Measurements from ENCODE around the gene KRT85. TPM values are rescaled to one million over a fixed set of nuclear protein-coding genes. Genes with fewer than 3 reads are reported as not detected.
A peak's percentile ranks its signal among the peaks of the same experiment; 100 is the strongest.
"Not testable (repeated sequence)": the region's sequence is repeated elsewhere in the genome, so short reads cannot be mapped to it uniquely, and the experiment has no call there.

KRT85 gene
- total RNA-seq, 1 experiment from 2014 or later: not detected

GRCh38 chr12:52353766-52354165 lies 13.5 kb downstream of the KRT85 start:
- Histone ChIP-seq H3K9me3 (replicated peaks) (no peaks in the 10 kb centered on the region), H3K4me3 (no peak overlapping the region), H3K4me1 (peaks cover 37% of the 10 kb centered on the region), H3K27ac (no peak overlapping the region), H3K27me3 (no peaks in the 10 kb centered on the region), H3K36me3 (no peaks in the 10 kb centered on the region)
- no peak for DNase-seq

GRCh38 chr12:52352951-52353350 lies 14.3 kb downstream of the KRT85 start:
- DNase-seq: no peak
- H3K36me3 ChIP-seq: no peaks in the 10 kb centered on the region
- no peaks in the 10 kb centered on the region for H3K9me3 ChIP-seq (replicated peaks)
- no peak overlapping the region for H3K27ac ChIP-seq
- H3K4me1 ChIP-seq: peaks cover 38% of the 10 kb centered on the region
- no peak overlapping the region for H3K4me3 ChIP-seq
- no peaks in the 10 kb centered on the region for H3K27me3 ChIP-seq

GRCh38 chr12:52351196-52352059 lies 15.9 kb downstream of the KRT85 start:
- Histone ChIP-seq H3K27ac (no peak overlapping the region), H3K4me1 (peaks cover 51% of the 10 kb centered on the region), H3K27me3 (no peaks in the 10 kb centered on the region), H3K9me3 (replicated peaks) (no peaks in the 10 kb centered on the region), H3K4me3 (no peak overlapping the region), H3K36me3 (no peaks in the 10 kb centered on the region)
- DNase-seq: no peak

GRCh38 chr12:52350786-52351185 lies 16.5 kb downstream of the KRT85 start:
- Histone ChIP-seq H3K4me3 (no peak overlapping the region), H3K9me3 (replicated peaks) (no peaks in the 10 kb centered on the region), H3K4me1 (peaks cover 55% of the 10 kb centered on the region), H3K27ac (no peak overlapping the region), H3K36me3 (no peaks in the 10 kb centered on the region), H3K27me3 (no peaks in the 10 kb centered on the region)
- no peak for DNase-seq

DNA sequence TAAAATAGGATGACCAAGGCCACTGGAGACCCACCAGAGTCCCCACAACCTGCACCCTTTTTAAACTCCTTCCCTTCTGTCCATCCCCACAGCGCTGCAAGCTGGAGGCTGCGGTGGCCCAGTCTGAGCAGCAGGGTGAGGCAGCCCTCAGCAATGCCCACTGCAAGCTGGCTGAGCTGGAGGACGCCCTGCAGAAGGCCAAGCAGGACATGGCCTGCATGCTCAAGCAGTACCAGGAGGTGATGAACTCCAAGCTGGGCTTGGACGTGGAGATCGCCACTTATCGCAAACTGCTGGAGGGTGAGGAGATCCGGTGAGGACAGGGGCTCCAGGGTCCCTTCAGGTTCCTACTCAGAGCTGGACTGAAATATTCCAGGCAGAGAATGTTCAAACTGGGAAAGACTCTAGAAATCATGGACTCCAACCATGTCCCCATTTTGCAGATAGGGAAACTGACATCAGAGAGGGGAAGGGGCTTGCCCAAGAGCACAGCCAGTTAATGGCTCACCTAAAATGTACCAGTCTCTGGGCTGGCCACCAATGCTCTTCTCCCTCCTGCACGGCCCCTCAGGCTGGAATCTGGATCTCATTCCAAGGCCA lies 17.2 kb downstream of the KRT85 start:
- H3K27ac ChIP-seq: no peak overlapping the region
- no peak for DNase-seq
- no peaks in the 10 kb centered on the region for H3K9me3 ChIP-seq (replicated peaks)
- H3K4me1 ChIP-seq: peaks cover 51% of the 10 kb centered on the region
- H3K4me3 ChIP-seq: no peak overlapping the region
- H3K27me3 ChIP-seq: no peaks in the 10 kb centered on the region
- no peaks in the 10 kb centered on the region for H3K36me3 ChIP-seq

DNA sequence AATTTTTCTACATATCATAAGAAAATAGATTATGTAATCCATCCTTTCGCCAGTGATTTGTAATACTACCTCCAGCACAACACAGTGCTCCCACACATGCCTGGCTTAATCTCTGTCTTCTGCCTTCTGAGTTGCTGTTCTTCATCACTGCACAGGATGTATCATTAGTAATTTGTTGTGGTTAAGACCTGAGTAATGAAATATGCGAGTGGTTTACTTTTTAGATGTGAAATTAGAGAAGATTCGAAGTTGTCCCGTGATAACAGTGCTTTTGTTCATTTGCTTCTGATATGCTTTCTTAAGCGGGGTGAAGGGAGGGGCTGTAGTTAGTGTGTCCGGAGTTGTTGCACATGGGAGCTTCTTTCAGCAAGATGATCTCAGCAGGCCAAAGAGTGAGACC lies 18.1 kb downstream of the KRT85 start:
- peak overlapping the region; percentile 85; the same call in 1 of the 2 replicates for H3K27ac ChIP-seq
- no peak overlapping the region for H3K4me3 ChIP-seq
- DNase-seq: peak in 1 of 2 experiments; percentile 56
- H3K9me3 ChIP-seq (replicated peaks): no peaks in the 10 kb centered on the region
- no peaks in the 10 kb centered on the region for H3K27me3 ChIP-seq
- H3K4me1 ChIP-seq: peaks cover 43% of the 10 kb centered on the region
- no peaks in the 10 kb centered on the region for H3K36me3 ChIP-seq

GRCh38 chr12:52347551-52348510 lies 19.4 kb downstream of the KRT85 start:
- DNase-seq: peak; percentile 95 to 98
- no peaks in the 10 kb centered on the region for H3K36me3 ChIP-seq
- peak overlapping the region; percentile 85 for H3K27ac ChIP-seq
- no peaks in the 10 kb centered on the region for H3K9me3 ChIP-seq (replicated peaks)
- H3K4me3 ChIP-seq: peak overlapping the region; percentile 19
- no peaks in the 10 kb centered on the region for H3K27me3 ChIP-seq
- H3K4me1 ChIP-seq: peaks cover 38% of the 10 kb centered on the region

DNA sequence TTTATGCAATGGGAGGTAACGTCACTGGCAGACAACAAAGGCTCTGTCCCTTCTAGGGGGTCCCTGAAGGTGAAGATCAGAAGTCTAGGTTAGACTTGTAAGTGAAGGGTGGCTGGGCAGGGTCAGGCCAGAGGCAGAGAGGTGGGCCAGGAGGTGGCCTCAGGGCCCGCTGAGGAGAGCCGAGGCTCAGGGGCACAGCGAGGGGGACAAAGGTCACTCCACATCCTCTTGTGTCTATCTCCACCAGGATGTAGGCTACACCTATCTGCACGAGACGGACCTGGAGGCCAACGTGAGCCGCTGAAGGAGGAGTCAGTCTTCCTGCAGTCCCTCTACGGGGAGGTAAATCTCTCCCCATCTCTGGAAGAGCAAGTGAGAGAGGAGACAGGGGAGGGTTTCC lies 20.3 kb downstream of the KRT85 start:
- H3K27ac ChIP-seq: peak overlapping the region; percentile 85
- H3K9me3 ChIP-seq (replicated peaks): no peaks in the 10 kb centered on the region
- no peak for DNase-seq
- H3K27me3 ChIP-seq: no peaks in the 10 kb centered on the region
- no peaks in the 10 kb centered on the region for H3K36me3 ChIP-seq
- H3K4me1 ChIP-seq: peaks cover 38% of the 10 kb centered on the region
- no peak overlapping the region for H3K4me3 ChIP-seq

DNA sequence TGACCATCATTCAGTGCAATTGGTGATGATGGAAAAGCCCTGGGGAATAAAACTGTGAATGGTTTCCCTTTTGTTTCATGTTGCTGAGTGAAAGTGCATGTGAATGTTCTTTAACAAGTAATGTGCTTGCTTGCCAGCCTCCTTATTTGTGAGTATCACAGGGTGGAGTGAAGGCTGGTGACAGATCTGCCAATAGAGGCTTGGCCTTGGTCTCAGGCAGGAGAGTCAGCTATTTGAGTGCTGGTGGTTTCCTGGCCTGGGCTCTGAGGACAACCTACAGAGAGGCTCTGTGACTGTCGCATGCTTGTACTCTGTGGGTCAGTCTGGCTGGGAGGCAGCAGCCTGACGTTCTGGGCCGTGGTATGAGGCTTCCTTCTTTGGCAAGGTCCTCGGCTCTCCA lies 20.7 kb downstream of the KRT85 start:
- no peak for DNase-seq
- no peak overlapping the region for H3K4me3 ChIP-seq
- H3K9me3 ChIP-seq (replicated peaks): no peaks in the 10 kb centered on the region
- peak overlapping the region; percentile 85 for H3K27ac ChIP-seq
- H3K4me1 ChIP-seq: peaks cover 38% of the 10 kb centered on the region
- no peaks in the 10 kb centered on the region for H3K27me3 ChIP-seq
- no peaks in the 10 kb centered on the region for H3K36me3 ChIP-seq

- peaks cover 37% of the 10 kb centered on the region for H3K4me1 ChIP-seq
- not testable (repeated sequence) for DNase-seq; H3K36me3 ChIP-seq; H3K27ac ChIP-seq; H3K4me3 ChIP-seq; H3K9me3 ChIP-seq (replicated peaks); H3K27me3 ChIP-seq
These were observed 22.2 kb downstream of the KRT85 start for GRCh38 chr12:52345041-52345440.

DNA sequence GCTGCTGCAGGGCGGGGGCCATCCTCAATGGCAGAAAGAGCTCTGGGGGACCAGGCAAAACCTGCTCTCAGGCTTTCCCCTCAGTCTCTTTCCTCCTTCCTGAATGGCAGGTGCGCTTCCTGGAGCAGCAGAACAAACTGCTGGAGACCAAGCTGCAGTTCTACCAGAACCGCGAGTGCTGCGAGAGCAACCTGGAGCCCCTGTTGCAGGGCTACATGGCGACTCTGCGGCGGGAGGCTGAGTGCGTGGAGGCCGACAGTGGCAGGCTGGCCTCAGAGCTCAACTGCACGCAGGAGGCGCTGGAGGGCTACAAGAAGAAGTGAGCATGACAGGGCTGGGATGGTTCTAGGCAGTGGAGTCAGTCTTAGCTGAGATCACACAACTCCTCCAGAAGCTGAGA lies 23.2 kb downstream of the KRT85 start:
- Histone ChIP-seq H3K36me3 (no peaks in the 10 kb centered on the region), H3K4me3 (no peak overlapping the region), H3K27me3 (no peaks in the 10 kb centered on the region), H3K4me1 (peaks cover 28% of the 10 kb centered on the region), H3K9me3 (replicated peaks) (no peaks in the 10 kb centered on the region), H3K27ac (no peak overlapping the region)
- DNase-seq: no peak

DNA sequence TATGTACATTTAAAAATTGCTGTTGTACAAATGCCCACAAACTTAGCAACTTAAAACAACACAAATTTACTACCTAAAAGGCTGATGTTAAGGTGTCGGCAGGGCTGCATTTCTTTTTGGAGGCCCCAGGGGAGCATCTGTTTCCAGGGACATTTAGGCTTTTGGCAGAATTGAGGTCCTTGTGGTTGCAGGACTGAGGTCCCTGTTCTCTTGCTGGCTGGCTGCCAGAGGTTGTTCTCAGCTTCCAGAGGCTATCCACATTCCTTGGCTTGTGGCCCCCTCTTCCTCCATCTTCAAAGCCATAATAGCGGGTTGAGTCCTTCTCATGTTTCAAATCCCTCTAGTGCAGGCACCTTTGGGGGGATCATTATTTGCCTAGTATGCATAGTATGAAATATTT lies 23.7 kb downstream of the KRT85 start:
- Histone ChIP-seq H3K4me3 (no peak overlapping the region), H3K9me3 (replicated peaks) (no peaks in the 10 kb centered on the region), H3K4me1 (peaks cover 22% of the 10 kb centered on the region), H3K27ac (no peak overlapping the region), H3K27me3 (no peaks in the 10 kb centered on the region), H3K36me3 (no peaks in the 10 kb centered on the region)
- DNase-seq: no peak

GRCh38 chr12:52342781-52343490 lies 24.3 kb downstream of the KRT85 start:
- Histone ChIP-seq H3K9me3 (replicated peaks) (no peaks in the 10 kb centered on the region; the same call in 1 of the 2 replicates), H3K36me3 (no peaks in the 10 kb centered on the region), H3K27me3 (no peaks in the 10 kb centered on the region)

DNA sequence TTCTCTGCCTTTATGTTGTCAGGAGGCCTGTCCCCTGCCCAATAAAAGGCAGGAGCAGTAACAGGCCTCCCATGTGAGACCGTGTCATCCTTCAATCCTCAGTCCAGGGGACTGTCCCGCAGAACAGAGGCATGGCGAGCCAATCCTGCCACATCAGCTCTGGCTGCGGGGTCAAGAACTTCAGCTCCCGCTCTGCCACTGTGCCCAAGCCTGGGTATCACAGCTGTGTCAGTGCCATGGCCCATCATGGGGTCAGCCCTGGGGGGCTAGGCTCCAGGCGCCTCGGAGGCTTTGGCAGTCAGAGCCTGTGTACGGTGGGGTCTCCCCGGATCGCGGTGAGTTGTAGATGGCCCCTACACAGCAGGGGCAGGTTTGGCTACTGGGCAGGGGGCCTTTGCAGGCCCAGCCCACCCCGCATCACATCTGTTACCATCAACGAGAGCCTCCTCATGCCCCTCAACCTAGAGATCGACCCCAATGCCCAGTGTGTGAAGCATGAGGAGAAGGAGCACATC lies 26.2 kb downstream of the KRT85 start:
- Histone ChIP-seq H3K27me3 (no peaks in the 10 kb centered on the region), H3K4me3 (no peak overlapping the region), H3K36me3 (no peaks in the 10 kb centered on the region), H3K27ac (no peak overlapping the region), H3K9me3 (replicated peaks) (no peaks in the 10 kb centered on the region; the same call in 1 of the 2 replicates), H3K4me1 (peaks cover under 1% of the 10 kb centered on the region; the same call in 1 of the 2 replicates)
- DNase-seq: no peak

More at GRCh38 chr12:52342781-52343490, 24.3 kb downstream of the KRT85 start:
- DNase-seq: no peak
- Histone ChIP-seq H3K27ac (no peak overlapping the region), H3K4me3 (no peak overlapping the region), H3K4me1 (peaks cover 17% of the 10 kb centered on the region)
